ENCODE data around the gene DSTN.

DSTN gene

GRCh38 chr20:17584689-17585088 lies 14.8 kb downstream of the DSTN start:
- no peak for DNase-seq

- DNase-seq, result no peak
Measured at GRCh38 chr20:17586250-17586649, 16.4 kb downstream of the DSTN start.

- DNase-seq, result no peak
Measured at GRCh38 chr20:17587148-17587547, 17.3 kb downstream of the DSTN start.

GRCh38 chr20:17587824-17588223 lies 17.9 kb downstream of the DSTN start:
- DNase-seq, result no peak

- DNase-seq, result no peak
Measured at GRCh38 chr20:17589161-17589834, 19.4 kb downstream of the DSTN start.

- DNase-seq, result no peak
Measured at GRCh38 chr20:17590245-17590644, 20.4 kb downstream of the DSTN start.

GRCh38 chr20:17593902-17594301 lies 24.0 kb downstream of the DSTN start:
- no peak for DNase-seq

GRCh38 chr20:17594443-17594842 lies 24.6 kb downstream of the DSTN start:
- no peak for DNase-seq

GRCh38 chr20:17595856-17596255 lies 26.0 kb downstream of the DSTN start:
- no peak for DNase-seq

- no peak for DNase-seq
Measured at GRCh38 chr20:17598013-17598550, 28.2 kb downstream of the DSTN start.

- no peak for DNase-seq
Measured at GRCh38 chr20:17601957-17602356, 32.1 kb downstream of the DSTN start.

- no peak for DNase-seq
Measured at GRCh38 chr20:17602493-17602892, 32.6 kb downstream of the DSTN start.

GRCh38 chr20:17605131-17605660 lies 35.3 kb downstream of the DSTN start:
- no peak for DNase-seq

- no peak for DNase-seq
Measured at GRCh38 chr20:17606001-17606400, 36.1 kb downstream of the DSTN start.

- no peak for DNase-seq
Measured at GRCh38 chr20:17608701-17609497, 39.0 kb downstream of the DSTN start.

GRCh38 chr20:17609811-17610377 lies 40.0 kb downstream of the DSTN start:
- DNase-seq, result peak; percentile 24

GRCh38 chr20:17610566-17611289 lies 40.9 kb downstream of the DSTN start:
- DNase-seq, result peak; percentile 60

- DNase-seq, result no peak
Measured at GRCh38 chr20:17611290-17611539, 41.3 kb downstream of the DSTN start.

GRCh38 chr20:17611540-17612286 lies 41.8 kb downstream of the DSTN start:
- DNase-seq, result peak; percentile 48

GRCh38 chr20:17612287-17612991 lies 42.6 kb downstream of the DSTN start:
- peak; percentile 67 for DNase-seq

- peak; percentile 21 for DNase-seq
Measured at GRCh38 chr20:17612992-17613327, 43.1 kb downstream of the DSTN start.

Data from stimulated activated CD8-positive, alpha-beta memory T cell treated with anti-CD3 and anti-CD28 coated beads, Interleukin-4, amount 100 ng/mL, for 48 hours (primary cell).